Measurements from ENCODE around the gene KCNIP2.

Gene KCNIP2

DNA sequence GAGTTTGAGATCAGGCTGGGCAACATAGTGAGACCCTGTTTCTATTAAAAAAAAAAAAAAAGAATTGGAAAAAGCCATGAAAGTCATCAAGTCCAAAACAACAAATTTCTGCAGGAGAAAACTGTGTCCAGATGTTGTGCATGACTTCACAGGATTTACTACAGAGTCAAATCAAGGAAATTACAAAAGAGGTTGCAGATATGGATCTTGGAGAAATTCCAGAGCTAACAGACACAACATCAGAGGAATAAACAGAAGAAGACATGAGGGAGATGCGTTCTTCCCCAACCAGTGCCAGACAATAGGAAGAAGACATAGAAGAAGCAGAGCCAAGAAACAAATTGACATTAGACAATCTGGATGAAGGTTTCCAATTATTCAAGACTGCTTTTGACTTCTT is 24.3 kb upstream of the KCNIP2 start:
- H3K9ac ChIP-seq = no peak overlapping the region
- no peaks in the 10 kb centered on the region for H4K20me1 ChIP-seq (ENCODE audit: insufficient read depth)
- no peaks in the 10 kb centered on the region for H3K79me2 ChIP-seq (ENCODE audit: insufficient read depth, low read depth)
- no peaks in the 10 kb centered on the region for H3K36me3 ChIP-seq (ENCODE audit: insufficient read depth)
- no peak for TF ChIP-seq CTCF (conservative IDR thresholded peaks at IDR 0.05; ENCODE audit: low read depth, low read length)
- H2AFZ ChIP-seq (ENCODE audit: low read depth) = no peak overlapping the region
- no peaks in the 10 kb centered on the region for H3K27me3 ChIP-seq (ENCODE audit: insufficient read depth, low read depth)
- no peaks in the 10 kb centered on the region for H3K4me1 ChIP-seq (ENCODE audit: low read depth, poor library complexity, severe bottlenecking)
- H3K27ac ChIP-seq = no peak overlapping the region
- no peak overlapping the region for H3K4me2 ChIP-seq
- H3K4me3 ChIP-seq (IDR thresholded peaks at IDR 0.05; ENCODE audit: insufficient read depth, low read depth, low read length) = no peak overlapping the region

GRCh38 chr10:101859530-101859929 is 15.9 kb upstream of the KCNIP2 start:
- H3K9ac ChIP-seq = no peak overlapping the region
- H3K4me2 ChIP-seq = no peak overlapping the region
- no peaks in the 10 kb centered on the region for H3K27me3 ChIP-seq (ENCODE audit: insufficient read depth, low read depth)
- H4K20me1 ChIP-seq (ENCODE audit: insufficient read depth) = no peaks in the 10 kb centered on the region
- H3K79me2 ChIP-seq (ENCODE audit: insufficient read depth, low read depth) = no peaks in the 10 kb centered on the region
- H3K27ac ChIP-seq = no peak overlapping the region
- no peaks in the 10 kb centered on the region for H3K4me1 ChIP-seq (ENCODE audit: low read depth, poor library complexity, severe bottlenecking)
- H3K36me3 ChIP-seq (ENCODE audit: insufficient read depth) = no peaks in the 10 kb centered on the region
- H3K4me3 ChIP-seq (IDR thresholded peaks at IDR 0.05; ENCODE audit: insufficient read depth, low read depth, low read length) = no peak overlapping the region
- TF ChIP-seq CTCF (conservative IDR thresholded peaks at IDR 0.05; ENCODE audit: low read depth, low read length) = no peak
- H2AFZ ChIP-seq (ENCODE audit: low read depth) = no peak overlapping the region

GRCh38 chr10:101858723-101859500 is 15.3 kb upstream of the KCNIP2 start:
- Histone ChIP-seq H3K4me3 (IDR thresholded peaks at IDR 0.05; ENCODE audit: insufficient read depth, low read depth, low read length) (no peak overlapping the region), H3K79me2 (ENCODE audit: insufficient read depth, low read depth) (no peaks in the 10 kb centered on the region), H3K4me1 (ENCODE audit: low read depth, poor library complexity, severe bottlenecking) (no peaks in the 10 kb centered on the region), H3K4me2 (no peak overlapping the region), H3K27me3 (ENCODE audit: insufficient read depth, low read depth) (no peaks in the 10 kb centered on the region), H3K36me3 (ENCODE audit: insufficient read depth) (no peaks in the 10 kb centered on the region), H2AFZ (ENCODE audit: low read depth) (no peak overlapping the region), H4K20me1 (ENCODE audit: insufficient read depth) (no peaks in the 10 kb centered on the region), H3K27ac (no peak overlapping the region), H3K9ac (no peak overlapping the region)
- no peak for TF ChIP-seq CTCF (conservative IDR thresholded peaks at IDR 0.05; ENCODE audit: low read depth, low read length)

DNA sequence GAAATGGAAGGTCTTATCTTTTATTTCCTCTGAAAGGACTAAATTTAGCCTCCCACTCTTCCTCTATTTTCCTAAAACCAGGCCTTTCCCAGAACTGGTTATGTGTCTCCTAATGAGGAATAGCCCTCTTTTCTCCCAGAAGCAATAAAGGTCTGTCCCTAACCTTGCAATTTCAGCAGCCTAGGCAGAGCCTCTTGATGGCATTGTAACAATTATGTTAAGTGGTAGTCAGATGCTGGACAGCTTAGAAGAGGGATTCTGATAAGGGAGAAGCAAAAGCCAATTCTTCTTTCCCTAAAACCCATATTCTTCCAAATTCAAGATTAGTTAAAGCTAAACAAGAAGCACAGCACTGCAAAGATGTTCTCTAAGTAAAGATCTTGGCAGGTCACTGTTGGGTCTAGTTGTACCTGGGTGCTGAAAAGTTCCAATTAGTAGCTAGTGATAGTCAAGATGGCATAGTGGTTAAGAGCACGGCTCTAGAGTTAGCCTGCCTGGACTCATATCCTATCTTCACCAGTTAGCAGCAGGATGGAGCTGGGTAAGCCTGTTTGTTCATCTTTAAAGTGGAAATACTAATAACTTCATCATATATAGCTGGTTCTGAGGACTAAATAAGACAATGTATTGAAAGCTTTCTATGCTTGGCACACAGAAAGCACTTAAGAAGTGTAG is 14.3 kb upstream of the KCNIP2 start:
- no peak overlapping the region for H3K27ac ChIP-seq
- no peaks in the 10 kb centered on the region for H4K20me1 ChIP-seq (ENCODE audit: insufficient read depth)
- no peak overlapping the region for H3K9ac ChIP-seq
- H2AFZ ChIP-seq (ENCODE audit: low read depth) = no peak overlapping the region
- H3K79me2 ChIP-seq (ENCODE audit: insufficient read depth, low read depth) = no peaks in the 10 kb centered on the region
- H3K4me1 ChIP-seq (ENCODE audit: low read depth, poor library complexity, severe bottlenecking) = no peaks in the 10 kb centered on the region
- H3K36me3 ChIP-seq (ENCODE audit: insufficient read depth) = no peaks in the 10 kb centered on the region
- H3K4me3 ChIP-seq (IDR thresholded peaks at IDR 0.05; ENCODE audit: insufficient read depth, low read depth, low read length) = no peak overlapping the region
- H3K4me2 ChIP-seq = no peak overlapping the region
- TF ChIP-seq CTCF (conservative IDR thresholded peaks at IDR 0.05; ENCODE audit: low read depth, low read length) = no peak
- no peaks in the 10 kb centered on the region for H3K27me3 ChIP-seq (ENCODE audit: insufficient read depth, low read depth)
